GM18907 (cell line): Measurements from ENCODE around the gene SLC37A1.

Source experiments
- ATAC-seq: cut with Tn5 transposase; IDR thresholded peaks from one replicate; pipeline ENCODE4 v1.9.1; 2021; ENCODE audit warnings: mild to moderate bottlenecking, moderate library complexity; ENCODE audit not compliant: unreplicated experiment

SLC37A1 gene

GRCh38 chr21:42572906-42573495 is 59.3 kb downstream of the SLC37A1 start:
- no peak for ATAC-seq

DNA sequence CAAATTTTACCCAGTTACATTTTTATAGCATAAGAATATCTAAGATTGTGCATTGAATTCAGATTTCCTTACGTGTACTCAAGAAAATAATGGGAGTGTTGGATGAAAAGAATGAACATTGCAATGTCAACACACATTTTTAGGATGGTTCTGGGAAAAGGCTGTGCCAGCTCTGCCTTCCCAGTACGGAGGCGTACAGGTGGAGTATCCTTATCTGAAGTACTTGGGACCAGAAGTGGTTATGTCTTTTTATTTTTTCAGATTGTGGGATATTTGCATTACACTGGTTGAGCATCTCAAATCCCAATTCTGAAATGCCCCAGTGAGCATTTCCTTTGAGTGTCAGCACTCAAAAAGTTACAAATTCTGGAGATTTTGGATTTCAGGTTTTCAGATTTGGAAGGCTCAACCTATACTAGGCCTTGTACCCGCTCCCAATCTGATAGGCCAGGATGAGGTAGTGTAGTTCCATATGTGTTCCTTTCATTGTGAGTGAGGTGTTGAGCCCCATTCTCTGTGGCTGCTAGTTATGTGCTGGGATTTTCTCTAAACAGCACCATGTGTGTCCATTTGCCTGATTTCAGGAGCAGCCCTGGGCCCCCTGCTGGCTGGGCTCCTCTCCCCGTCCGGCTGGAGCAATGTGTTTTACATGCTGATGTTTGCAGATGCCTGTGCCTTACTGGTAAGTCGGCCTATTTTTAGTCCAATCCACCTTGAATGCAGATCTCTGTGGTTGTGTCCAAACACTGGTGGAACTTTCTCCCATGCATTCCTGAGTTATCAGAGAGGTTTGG is 60.8 kb downstream of the SLC37A1 start:
- no peak for ATAC-seq

DNA sequence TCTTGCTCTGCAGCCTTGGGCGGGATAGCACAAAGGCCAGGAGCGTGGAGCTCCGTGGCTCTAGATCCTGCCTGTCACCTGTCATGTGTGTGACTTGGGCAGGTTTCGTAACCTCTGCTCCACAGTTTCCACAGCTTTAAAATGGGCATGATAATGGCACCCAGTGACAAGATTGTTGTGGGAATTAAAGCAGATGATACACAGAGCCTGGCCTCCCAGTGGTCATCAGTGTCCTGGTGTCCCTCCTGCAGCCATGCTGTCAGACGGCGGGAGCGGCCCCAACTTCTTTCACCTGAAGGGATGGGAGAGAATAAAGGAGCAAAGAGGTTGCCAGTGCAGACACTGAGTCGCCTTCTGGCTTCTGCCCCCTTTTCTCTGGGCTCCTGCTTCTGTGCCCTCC is 61.5 kb downstream of the SLC37A1 start:
- ATAC-seq = no peak

DNA sequence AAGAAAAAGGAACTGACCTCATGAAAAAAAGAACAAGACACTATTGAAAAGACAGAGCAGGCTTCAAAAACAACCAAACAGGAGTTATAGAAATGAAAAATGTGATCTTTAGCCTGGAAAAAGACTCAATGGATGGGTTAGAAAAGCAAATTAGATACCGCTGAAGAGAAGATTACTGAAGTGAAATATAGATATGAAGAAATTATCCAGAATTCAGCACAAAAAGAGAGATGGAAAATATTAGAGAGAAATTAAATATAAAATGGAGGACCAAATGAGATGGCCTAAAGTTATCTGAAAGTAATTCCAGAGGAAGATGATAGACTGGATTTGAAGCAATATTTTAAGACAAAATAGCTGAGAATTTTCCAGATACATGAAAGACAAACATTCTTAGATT is 63.0 kb downstream of the SLC37A1 start:
- no peak for ATAC-seq

DNA sequence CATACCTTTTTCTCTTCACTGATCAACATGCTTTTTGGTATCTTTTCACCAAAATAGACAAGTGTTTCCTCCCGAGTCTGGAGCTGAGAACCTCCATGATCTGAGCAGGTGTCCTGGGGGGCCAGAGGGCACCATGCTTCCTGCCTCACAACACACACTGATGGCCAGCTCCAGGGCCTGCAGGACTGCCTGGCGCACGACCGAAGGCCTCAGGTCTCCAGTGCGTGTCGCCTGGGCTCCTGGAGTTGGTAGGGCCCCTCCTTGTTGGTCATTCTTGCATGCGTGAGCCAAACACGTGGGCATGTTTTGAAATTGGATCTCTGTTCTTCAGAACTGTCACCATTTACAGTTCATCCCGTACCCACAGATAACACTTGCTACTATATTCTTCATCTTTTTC is 64.4 kb downstream of the SLC37A1 start:
- ATAC-seq = no peak

GRCh38 chr21:42578761-42579415 is 65.2 kb downstream of the SLC37A1 start:
- no peak for ATAC-seq

DNA sequence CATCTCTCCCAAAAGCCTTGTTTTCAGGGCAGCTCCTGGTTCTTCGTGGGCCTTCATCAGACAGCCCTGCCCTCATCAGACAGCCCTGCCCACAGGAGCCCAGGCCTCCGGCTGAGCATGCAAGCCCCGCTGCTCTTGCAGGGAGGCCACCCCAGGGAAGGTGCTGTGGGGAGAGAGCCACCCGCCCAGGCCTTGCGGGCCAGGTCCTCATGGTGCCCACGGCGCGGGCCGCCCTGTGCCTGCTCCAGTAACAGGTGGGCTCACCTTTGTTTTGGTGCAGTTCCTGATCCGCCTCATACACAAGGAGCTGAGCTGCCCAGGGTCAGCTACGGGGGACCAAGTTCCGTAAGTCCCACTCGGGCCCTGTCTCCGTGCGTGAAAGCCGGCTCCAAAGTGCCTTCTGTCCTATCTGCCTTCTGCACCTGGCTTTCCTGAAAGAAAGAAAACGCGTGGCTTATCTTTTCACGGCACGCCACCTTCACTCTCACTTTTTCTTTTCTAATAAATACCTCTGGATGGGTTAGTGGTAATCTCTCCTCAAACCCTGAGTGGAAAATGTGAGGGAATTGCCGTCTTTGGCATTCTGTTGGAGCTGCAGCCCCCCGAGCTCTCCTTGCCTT is 65.9 kb downstream of the SLC37A1 start:
- ATAC-seq = no peak

GRCh38 chr21:42580076-42580792 is 66.6 kb downstream of the SLC37A1 start:
- ATAC-seq = no peak

DNA sequence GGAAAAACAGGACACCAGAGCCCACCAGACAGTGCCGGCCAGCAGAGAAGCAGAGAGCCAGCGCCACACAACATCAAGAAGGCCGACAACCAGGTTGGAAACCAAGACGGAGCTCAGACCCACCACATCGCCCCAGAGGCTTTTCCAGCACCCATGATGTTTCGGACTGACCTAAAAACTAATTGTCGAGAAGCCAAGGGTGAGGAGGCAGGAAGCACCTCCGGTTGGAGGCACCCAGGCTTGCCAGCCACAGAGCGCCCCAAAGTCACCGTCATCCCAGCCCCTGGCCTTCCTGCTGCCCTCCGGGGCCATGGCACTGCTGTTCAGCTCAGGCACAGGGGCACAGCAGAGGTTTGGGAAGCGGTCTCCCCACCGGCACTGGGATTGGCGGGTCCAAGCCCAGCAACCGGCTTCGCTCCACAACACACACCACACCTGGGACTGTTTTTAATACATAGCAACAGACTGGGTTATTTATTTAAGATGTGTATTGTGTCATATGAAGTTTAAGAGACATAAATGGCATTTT is 67.2 kb downstream of the SLC37A1 start:
- no peak for ATAC-seq

- no peak for ATAC-seq
Measured at GRCh38 chr21:42581336-42581992, 67.8 kb downstream of the SLC37A1 start.

GRCh38 chr21:42581993-42582786 is 68.5 kb downstream of the SLC37A1 start:
- no peak for ATAC-seq

GRCh38 chr21:42582787-42583476 is 69.3 kb downstream of the SLC37A1 start:
- no peak for ATAC-seq

DNA sequence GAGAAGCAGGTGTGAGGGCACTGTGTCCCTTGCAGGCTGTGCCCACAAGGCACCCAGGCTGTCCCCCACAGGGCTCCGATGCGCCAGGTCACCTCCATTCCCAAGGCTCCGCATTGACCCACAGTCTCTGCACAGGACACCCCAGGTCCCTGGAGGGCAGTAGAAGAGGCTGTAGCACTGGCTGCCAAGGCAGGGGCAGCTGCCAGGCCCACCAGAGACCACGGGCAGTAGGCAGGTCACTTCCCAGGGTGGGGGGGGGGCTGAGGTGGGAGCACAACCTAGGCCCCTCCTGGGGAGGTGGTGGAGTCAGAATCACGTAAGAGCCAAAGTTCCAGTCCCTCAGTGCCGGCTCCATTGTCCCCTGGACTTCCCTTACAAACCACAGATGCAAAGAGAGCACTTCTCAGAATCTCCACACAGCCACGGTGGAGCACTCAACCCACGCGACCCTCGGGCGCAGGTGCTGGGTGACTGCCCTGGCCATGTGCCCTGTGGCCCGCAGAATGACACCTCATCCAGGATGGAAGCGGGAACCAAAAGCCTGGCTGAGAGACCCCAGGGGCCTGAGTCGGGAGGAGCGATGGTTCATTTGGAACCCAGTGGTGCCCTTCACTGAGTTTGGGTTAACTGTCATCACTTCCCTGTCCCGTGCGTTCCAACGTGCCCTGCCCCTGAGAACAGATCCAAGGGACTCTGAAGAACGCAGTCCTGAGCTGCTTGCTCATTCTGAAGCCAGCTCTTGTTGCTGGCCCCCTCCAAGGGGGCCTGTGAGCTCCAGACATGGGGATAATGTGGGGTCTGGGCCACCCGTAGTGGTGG is 70.0 kb downstream of the SLC37A1 start:
- ATAC-seq = no peak

- no peak for ATAC-seq
Measured at GRCh38 chr21:42584296-42584641, 70.6 kb downstream of the SLC37A1 start.

GRCh38 chr21:42585881-42586280 is 72.2 kb downstream of the SLC37A1 start:
- ATAC-seq = no peak

GRCh38 chr21:42586406-42586805 is 72.8 kb downstream of the SLC37A1 start:
- ATAC-seq = no peak

- ATAC-seq = no peak
Measured at GRCh38 chr21:42587036-42587435, 73.4 kb downstream of the SLC37A1 start.
